Esophagus squamous epithelium (tissue), 5 donors: ENCODE results near the gene RASA3. TPM values are rescaled to one million over a fixed set of nuclear protein-coding genes. Genes with fewer than 3 reads are reported as not detected.
A peak's percentile ranks its signal among the peaks of the same experiment; 100 is the strongest.

ENCODE experiments used
- DNase-seq: peaks from one replicate; lab custom pipeline; 2025; lab: John Stamatoyannopoulos, UW
- H3K27ac ChIP-seq, 4 donors: fragments of 200-600 bp; sonication (generic); one replicate each; pipeline ENCODE4 v1.5.1; 2016 to 2019; ENCODE audit warnings: mild to moderate bottlenecking in 1 of 4
- H3K27me3 ChIP-seq, 4 donors: fragments of 200-600 bp; sonication (generic); 1 replicate in 3 of 4; 2 replicates in 1 of 4; pipeline versions ENCODE4 v1.5.1 to v1.6.0; 2017 to 2021; ENCODE audit warnings: antibody characterized with exemption in 1 of 4
- H3K36me3 ChIP-seq, 3 donors: fragments of 200-600 bp; sonication (generic); one replicate each; pipeline ENCODE4 v1.5.1; 2016 to 2019
- H3K4me1 ChIP-seq, 3 donors: fragments of 200-600 bp; sonication (generic); one replicate each; pipeline ENCODE4 v1.5.1; 2017 to 2019
- H3K4me3 ChIP-seq, 4 donors: fragments of 200-600 bp; sonication (generic); 1 replicate in 3 of 4; 2 replicates in 1 of 4; pipeline ENCODE4 v1.5.1; 2016 to 2019; ENCODE audit warnings: mild to moderate bottlenecking in 2 of 4, moderate library complexity in 1 of 4
- H3K9me3 ChIP-seq, 3 donors: fragments of 200-600 bp; sonication (generic); one replicate each; pipeline ENCODE4 v1.5.1; 2016 to 2019
- POLR2A ChIP-seq, 4 donors: fragments of 450-650 bp; IDR thresholded peaks; one replicate each; pipeline ENCODE4 v1.6.1; 2017; ENCODE audit warnings: antibody characterized with exemption in 4 of 4, mild to moderate bottlenecking in 4 of 4, moderate library complexity in 3 of 4
- WGBS, 2 donors: methylation state at CpG; one replicate each; pipeline ENCODE4 v1.1.5; 2018; 5-methylcytosine and 5-hydroxymethylcytosine counted together
- intact Hi-C: fragments of 100-400 bp; cut with DNase I; formaldehyde crosslinking; loops from one replicate; pipeline ENCODE4 v1.15.0; 2022
- total RNA-seq, 4 donors: library from RNA; depleted of rRNA; stranded (reverse); fragments of >200 nt; gene quantifications; one replicate each; pipeline ENCODE4 v1.1.0, GENCODE V29; 2016
- TF ChIP-seq, protein P1 (sequence below), 6 experiments: fragments of 450-650 bp in 4 of 6; fragments of 200-600 bp in 2 of 6; sonication (generic) in 2 of 6; IDR thresholded peaks; one replicate each; pipeline ENCODE4 v1.5.1; 2016 to 2019; ENCODE audit warnings: antibody characterized with exemption in 6 of 6, mild to moderate bottlenecking in 4 of 6, moderate library complexity in 4 of 6
- donor health status: DM: yes; HTN: yes; CAD: no.

RASA3 gene
- total RNA-seq, 4 donors from 2014 or later = 1.4 to 8.8 (median 3.1) TPM

DNA sequence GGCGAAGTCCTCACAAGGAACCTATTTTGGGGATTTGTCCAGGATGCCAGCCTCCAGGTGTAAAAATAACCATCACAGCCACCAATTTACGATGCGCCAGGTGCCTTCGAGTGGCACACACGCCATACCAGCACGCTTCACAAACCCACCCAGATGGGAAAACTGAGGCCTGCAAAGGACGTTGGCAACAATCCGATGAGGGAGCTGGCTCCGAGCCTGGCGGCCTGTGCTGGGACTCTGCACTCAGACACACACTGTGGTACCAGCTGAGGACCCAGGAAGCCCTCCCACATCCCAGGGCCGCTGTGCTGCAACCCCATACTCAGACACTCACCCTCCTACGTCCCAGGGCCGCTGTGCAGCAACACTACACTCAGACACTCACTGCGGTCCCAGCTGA lies 93.5 kb downstream of the RASA3 start:
- Histone ChIP-seq H3K4me3 (no peak overlapping the region), H3K9me3 (no peaks in the 10 kb centered on the region), H3K27me3 (peaks cover 0 to 11% (median 0%) of the 10 kb centered on the region in 4 donors), H3K36me3 (no peaks in the 10 kb centered on the region), H3K27ac (no peak overlapping the region), H3K4me1 (peaks cover 13 to 30% (median 18%) of the 10 kb centered on the region in 3 donors)
- intact Hi-C loops = no loop called here
- no peak for DNase-seq
- TF ChIP-seq, protein P1, sequence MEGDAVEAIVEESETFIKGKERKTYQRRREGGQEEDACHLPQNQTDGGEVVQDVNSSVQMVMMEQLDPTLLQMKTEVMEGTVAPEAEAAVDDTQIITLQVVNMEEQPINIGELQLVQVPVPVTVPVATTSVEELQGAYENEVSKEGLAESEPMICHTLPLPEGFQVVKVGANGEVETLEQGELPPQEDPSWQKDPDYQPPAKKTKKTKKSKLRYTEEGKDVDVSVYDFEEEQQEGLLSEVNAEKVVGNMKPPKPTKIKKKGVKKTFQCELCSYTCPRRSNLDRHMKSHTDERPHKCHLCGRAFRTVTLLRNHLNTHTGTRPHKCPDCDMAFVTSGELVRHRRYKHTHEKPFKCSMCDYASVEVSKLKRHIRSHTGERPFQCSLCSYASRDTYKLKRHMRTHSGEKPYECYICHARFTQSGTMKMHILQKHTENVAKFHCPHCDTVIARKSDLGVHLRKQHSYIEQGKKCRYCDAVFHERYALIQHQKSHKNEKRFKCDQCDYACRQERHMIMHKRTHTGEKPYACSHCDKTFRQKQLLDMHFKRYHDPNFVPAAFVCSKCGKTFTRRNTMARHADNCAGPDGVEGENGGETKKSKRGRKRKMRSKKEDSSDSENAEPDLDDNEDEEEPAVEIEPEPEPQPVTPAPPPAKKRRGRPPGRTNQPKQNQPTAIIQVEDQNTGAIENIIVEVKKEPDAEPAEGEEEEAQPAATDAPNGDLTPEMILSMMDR (IDR thresholded peaks at IDR 0.05) = no peak
- no peak for TF ChIP-seq POLR2A (IDR thresholded peaks at IDR 0.05)
- WGBS, 2 donors = 90% methylated on average over 2 to 8 of the region's 14 CpGs

DNA sequence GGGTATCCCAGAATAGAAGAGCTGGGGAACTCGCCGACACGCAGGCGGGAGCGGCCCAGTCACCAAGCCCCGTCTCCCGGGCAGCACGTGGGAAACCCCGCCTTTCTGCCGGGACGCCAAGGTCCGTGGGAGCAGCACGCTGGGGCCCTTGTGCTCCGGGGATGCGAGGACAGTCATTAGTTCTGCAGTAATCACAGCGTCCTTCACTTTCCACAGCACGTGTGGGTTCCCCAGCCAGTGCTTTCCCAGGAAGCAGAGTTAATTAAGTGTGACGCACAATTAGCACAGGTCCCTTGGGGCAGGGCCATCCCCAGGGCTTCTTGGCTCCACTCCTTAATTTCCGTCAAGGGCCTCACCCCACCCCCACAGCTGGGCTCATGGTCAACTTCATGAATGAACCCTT lies 94.2 kb downstream of the RASA3 start:
- Histone ChIP-seq H3K36me3 (no peaks in the 10 kb centered on the region), H3K4me1 (peaks cover 13 to 33% (median 17%) of the 10 kb centered on the region in 3 donors), H3K9me3 (no peaks in the 10 kb centered on the region), H3K27me3 (peaks cover 0 to 11% (median 0%) of the 10 kb centered on the region in 4 donors), H3K27ac (peak overlapping the region in 1 of 4 donors; percentile 22), H3K4me3 (no peak overlapping the region)
- intact Hi-C loops = no loop called here
- TF ChIP-seq, protein P1 (IDR thresholded peaks at IDR 0.05) = no peak
- TF ChIP-seq POLR2A (IDR thresholded peaks at IDR 0.05) = no peak
- WGBS, 2 donors = 79 to 88% methylated on average over 7 to 13 of the region's 19 CpGs
- no peak for DNase-seq

DNA sequence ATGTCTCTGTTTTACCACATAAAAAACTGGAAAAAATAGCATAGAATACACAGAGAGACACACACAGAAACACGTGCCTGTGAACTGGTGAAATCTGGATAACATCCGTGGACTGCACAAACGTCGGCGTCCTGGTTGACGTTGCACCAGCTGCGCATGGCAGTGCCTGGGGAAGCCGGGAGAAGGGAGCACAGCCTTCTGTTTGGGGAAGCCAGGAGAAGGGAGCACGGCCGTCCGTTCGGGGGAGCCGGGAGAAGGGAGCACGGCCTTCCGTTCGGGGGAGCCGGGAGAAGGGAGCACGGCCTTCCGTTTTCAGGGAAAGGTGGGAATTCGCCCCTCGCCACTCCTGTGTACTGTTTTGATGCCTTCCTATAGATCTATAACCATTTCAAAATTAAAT lies 94.7 kb downstream of the RASA3 start:
- H3K4me3 ChIP-seq = no peak overlapping the region
- H3K36me3 ChIP-seq = no peaks in the 10 kb centered on the region
- 91 to 95% methylated on average over 21 of the region's 21 CpGs for WGBS, 2 donors
- peaks cover 0 to 11% (median 0%) of the 10 kb centered on the region in 4 donors for H3K27me3 ChIP-seq
- H3K9me3 ChIP-seq = no peaks in the 10 kb centered on the region
- H3K27ac ChIP-seq = peak overlapping the region in 1 of 4 donors; percentile 22
- intact Hi-C loops = no loop called here
- DNase-seq = no peak
- peaks cover 13 to 33% (median 14%) of the 10 kb centered on the region in 3 donors for H3K4me1 ChIP-seq
- TF ChIP-seq POLR2A (IDR thresholded peaks at IDR 0.05) = no peak
- TF ChIP-seq, protein P1 (IDR thresholded peaks at IDR 0.05) = no peak

DNA sequence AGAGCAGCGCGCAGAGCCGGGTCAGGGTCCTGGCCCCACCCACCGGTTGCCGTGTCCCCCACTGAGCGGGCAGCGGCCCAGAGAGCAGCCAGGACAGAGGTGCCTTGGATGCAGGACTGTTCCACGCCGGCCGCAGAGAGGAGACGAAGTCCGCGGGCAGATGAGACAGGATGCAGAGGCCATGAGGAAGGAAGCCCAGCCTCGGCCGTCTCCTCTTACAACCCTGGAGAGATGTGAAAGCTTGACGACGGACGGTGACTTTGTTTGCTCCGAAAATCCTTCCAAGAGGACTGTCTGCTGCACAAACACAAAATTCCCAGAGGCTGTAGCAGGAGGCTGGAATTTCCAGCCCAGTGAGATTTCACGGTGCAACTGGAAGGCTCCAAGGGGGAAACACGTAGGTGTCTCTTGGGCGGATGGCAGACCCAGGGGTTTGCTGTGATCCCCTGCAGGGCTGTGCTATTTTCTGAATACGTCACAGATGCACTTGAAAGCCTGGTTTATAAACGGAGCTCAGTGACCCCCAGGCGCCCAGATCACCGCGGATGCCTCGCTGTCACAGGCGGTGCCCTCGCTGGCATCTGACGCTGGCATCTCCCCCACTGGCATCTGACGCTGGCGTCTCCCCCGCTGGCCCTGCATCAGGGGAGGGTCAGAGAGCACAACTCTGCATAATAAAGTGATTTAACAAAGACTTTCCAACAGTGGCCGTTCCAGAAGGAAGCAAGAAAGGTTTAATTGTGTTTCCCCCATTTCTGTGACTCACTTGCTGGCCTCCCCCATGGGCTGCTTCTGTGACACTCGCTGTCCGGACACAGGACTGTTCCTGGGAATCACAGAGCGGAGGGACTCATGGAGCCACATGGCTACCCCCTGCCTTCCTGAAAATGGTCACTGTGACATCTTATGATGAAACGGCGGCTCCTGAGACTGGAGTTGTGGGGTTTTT lies 96.6 kb downstream of the RASA3 start:
- no peak for DNase-seq
- 59 to 62% methylated on average over 22 to 28 of the region's 40 CpGs for WGBS, 2 donors
- Histone ChIP-seq H3K36me3 (no peaks in the 10 kb centered on the region), H3K4me1 (peaks cover 13 to 49% (median 26%) of the 10 kb centered on the region in 3 donors), H3K27me3 (peaks cover 0 to 11% (median 0%) of the 10 kb centered on the region in 4 donors), H3K4me3 (no peak overlapping the region), H3K9me3 (no peaks in the 10 kb centered on the region), H3K27ac (peak overlapping the region in 3 of 4 donors; percentile 40 to 67 (median 57))
- no peak for TF ChIP-seq POLR2A (IDR thresholded peaks at IDR 0.05)
- TF ChIP-seq, protein P1 (IDR thresholded peaks at IDR 0.05) = no peak
- intact Hi-C loops = no loop called here

DNA sequence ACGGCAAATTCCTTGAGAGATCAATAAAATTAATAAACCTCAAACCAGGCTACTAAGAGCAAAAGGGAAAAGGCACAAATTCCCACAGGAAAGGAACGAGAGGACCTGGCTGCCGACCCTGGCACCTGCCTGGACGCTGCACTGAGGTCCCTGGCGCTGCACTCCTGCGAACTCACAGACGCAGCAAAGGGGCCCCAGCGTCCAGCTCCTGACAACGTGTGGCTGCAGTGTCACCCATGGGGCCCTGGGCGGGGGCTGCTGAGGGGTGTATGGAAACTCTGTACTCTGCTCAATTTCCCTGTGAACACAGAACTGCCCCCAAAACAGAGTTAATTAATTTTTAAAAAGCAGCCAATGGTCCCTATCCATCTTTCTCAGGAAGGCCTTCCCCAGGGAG lies 97.2 kb downstream of the RASA3 start:
- peak overlapping the region in 3 of 4 donors; percentile 40 to 67 (median 57) for H3K27ac ChIP-seq

More for the DNA sequence above, 97.2 kb downstream of the RASA3 start:
- Histone ChIP-seq H3K4me1 (peaks cover 13 to 49% (median 26%) of the 10 kb centered on the region in 3 donors), H3K27me3 (peaks cover 0 to 11% (median 0%) of the 10 kb centered on the region in 4 donors), H3K4me3 (no peak overlapping the region), H3K36me3 (no peaks in the 10 kb centered on the region), H3K9me3 (no peaks in the 10 kb centered on the region)
- WGBS, 2 donors = 76 to 80% methylated on average over 7 to 10 of the region's 10 CpGs
- intact Hi-C loops = no loop called here
- no peak for DNase-seq
- TF ChIP-seq POLR2A (IDR thresholded peaks at IDR 0.05) = no peak
- TF ChIP-seq, protein P1 (IDR thresholded peaks at IDR 0.05) = no peak
